ENCODE data around the gene WNT3.
"Not testable (repeated sequence)": the region's sequence is repeated elsewhere in the genome, so short reads cannot be mapped to it uniquely, and the experiment has no call there.

Gene WNT3

DNA sequence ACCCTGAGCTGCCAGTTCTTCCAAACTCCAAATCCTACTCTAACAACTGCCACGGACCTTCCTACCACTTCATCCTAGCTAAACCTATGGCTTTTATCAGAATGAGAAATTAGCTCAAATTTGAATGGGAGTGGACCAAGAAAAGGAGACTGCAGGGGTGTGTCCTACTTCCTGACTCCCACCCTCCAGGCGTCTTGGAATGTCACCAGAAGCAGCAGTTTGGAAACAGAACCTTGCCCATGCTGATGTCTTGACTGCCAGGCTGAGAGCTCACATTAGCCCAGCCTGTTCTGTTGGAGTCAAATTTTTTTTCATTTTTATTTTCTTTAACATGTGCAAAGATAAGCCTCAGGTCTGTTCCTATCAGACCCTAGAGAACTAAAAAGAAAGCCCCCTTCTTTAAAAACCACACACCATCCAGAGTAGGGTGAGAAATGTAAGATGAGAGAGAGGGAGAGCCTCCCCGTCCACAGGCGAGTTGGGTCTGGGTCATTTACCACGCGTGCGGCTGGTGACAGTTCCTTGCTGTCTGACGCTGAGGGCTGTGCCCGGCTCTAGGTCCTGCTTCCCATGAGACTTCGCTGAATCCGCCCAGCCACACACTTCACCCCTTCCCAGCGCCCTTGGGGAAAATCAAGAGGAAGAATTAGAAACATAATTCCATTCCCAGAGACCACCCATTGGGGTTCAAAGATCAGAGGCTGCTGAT, 54.3 kb downstream of the WNT3 start:
- no peak for DNase-seq

DNA sequence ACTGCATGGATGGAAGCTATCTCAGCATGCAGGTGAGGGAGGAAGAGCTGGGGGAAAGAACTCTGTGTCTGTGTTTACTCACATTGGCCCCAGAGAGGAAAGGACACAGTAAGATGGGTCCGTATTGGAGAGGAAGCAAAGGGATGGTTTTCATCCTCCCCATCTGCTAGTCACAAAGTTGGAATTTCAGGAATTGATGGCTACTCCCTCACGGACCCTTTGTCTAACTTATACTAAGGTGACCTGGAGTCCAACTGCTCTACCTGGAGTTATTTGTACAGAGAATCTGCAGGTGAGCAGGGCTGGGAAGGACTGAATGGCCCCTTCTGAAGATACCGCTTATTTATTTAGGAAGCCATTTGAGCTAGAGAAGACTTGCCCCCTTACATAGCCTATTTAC, 55.1 kb downstream of the WNT3 start:
- no peak for DNase-seq

- DNase-seq = no peak
Observed at GRCh38 chr17:46759141-46759540, 59.4 kb downstream of the WNT3 start.

DNA sequence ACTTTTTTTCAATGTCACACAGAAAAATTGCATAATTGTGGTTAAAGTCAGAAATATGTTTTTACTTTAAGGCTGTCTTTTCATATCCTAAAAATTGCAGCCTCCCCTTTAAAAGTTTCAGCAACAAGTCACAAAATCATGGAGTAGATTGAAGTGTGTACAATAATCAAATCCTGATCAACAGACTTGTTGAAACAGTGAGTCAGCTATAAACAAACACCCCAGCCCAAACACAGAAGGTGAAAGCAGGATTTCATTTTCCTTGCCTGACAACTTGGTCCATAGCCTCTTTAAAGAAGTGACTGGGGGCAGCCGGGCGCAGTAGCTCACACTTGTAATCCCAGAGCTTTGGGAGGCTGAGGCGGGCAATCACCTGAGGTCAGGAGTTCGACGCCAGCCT, 59.9 kb downstream of the WNT3 start:
- no peak for DNase-seq

GRCh38 chr17:46757588-46757987, 60.9 kb downstream of the WNT3 start:
- not testable (repeated sequence) for DNase-seq

DNA sequence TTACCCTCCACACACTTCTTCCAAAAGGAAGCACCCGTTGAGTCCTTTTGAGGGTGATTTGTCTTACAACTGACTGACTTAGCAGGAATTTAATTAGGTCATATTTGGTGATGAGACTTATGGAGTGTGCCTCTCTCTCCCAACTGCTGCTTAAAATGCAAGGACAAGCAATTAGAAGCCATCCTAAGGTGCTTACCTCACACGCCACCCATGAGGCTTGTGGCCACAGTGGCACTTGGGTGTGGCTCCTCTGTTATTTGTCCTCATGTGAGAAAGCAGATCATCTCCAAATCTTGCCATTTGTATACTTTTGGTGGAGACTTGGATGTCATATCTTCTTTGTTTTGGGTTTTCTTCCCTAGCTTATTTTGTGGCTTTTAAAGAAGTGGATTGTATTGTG, 61.6 kb downstream of the WNT3 start:
- DNase-seq = no peak

GRCh38 chr17:46756081-46756735, 62.3 kb downstream of the WNT3 start:
- DNase-seq = no peak

DNA sequence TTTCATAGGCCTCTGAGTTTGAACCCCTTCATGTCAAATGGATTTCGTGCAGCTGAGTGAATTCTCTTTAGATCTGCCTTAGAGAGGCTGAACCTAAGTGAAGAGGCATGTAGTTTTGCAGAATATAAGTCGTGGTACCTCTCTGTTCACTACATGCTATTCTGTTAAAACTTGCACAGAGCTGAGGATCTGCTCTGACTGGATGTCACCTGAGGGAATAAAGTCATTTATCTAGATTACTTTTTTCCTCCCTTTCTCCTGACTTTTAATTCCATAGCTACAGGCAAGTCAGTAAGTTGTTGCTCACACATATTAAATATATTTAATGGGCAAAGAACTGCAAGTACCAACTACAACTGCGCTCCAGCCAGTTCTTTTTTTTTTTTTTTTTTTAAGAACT, 64.7 kb downstream of the WNT3 start:
- no peak for DNase-seq

DNA sequence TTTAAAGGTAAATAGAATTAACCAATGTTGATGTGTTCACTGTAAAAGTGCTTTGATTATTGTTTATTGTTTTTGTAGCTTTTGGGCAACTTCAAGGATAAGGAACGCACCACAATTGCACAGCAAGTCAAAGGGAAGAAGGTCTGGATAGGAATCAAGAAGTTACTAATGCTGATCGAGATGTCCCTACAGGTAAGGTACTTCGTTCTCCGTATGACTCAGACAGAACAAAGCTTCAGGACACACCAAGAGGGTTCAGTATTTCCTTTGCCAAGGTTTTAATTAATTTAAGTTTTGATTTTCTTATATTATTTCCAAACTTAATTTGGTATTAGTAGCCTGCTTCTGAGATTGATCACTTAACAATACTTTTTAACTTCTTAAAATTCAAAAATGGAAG, 67.1 kb downstream of the WNT3 start:
- no peak for DNase-seq

DNA sequence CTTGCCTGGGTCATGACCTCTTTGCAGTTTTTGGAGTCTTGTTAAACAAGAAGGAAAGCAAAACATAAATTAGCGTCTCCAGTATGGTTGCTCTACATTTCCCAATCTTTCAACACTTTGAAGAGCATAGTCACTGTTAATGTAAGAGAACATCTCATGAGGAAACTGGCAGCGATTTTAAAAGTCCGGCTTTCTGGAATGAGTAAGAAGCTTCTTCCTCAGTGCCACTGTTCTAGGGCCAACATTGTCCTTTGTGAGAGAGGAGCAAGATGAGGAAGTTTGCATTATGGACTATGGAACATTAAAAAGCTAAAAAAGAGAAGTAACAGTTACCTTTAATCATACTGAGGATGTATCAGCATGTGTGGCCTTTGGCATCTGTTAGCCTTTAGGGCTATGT, 73.1 kb downstream of the WNT3 start:
- peak; percentile 4 for DNase-seq

DNA sequence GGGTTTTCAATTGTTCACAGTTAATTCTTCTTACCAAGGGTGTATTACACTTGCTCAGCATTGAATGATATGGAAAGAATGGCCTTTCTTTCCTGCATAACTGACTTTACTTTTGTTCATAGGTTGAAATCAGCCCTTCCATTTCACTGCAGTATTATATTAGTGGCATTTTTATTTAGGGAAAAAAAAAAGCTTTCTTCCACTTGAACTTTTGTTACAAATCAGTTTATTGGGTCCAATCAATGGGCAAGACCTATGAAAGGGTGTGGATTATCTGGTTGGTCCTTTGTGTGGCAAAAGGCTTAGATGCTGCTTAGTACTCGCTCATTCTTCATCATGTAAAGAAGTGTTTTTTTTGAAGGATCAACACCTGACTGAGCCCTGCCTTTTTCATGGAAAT, 74.1 kb downstream of the WNT3 start:
- no peak for DNase-seq

DNA sequence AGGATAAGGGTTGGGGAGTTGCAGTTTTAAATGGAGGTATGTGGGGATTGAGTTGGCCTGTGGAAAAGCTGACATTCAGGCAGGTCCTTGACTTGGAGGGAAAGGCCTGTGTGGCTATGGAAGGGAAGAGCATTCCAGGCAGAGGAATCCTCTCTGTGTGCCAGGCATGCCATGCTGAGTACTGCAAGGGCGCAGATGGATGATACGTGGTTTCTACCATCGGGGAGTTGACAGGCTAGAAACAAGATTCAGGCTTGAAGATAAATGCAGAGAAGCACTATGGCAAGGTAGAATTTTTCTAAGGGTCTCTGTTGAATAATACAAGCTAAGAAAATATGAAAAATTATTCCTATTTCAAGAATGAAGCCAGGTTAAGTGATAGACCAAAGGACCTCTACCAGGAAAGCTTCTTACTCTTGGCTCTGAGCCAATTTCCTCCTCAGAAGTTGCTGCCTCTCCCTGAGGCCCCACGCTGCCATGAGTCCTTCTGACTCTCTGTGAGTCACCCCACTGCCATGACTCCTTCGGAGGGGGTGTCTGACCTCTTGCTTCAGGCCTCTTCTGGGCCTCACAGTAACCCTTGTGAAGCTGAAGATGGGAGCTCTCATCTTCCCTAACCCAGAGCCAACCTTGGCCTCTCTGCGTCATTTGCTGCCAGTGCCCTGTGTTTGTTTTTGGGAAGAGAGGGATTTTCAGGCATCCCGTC, 75.8 kb downstream of the WNT3 start:
- peak; percentile 8 for DNase-seq

GRCh38 chr17:46741122-46741730, 77.3 kb downstream of the WNT3 start:
- no peak for DNase-seq

DNA sequence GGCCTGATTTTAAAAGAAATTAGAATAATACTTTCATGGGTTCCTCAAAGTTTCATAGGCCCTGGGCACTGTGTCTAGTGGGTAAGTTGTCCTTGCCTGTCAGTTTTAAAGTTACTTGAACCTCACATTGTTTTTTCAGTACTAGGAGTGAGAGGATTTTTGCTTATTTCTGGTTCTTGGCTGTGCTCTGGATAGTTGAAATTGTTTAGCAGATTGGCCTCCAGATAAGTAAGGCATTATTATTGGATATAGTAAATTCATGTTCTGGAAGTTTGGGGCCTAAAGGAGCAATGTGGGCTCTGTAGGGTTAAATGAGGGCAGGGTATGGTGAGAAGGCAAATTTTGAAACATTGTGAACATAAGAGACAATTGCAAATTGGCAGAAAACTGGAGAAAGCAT, 78.5 kb downstream of the WNT3 start:
- DNase-seq = no peak

- no peak for DNase-seq
Observed at GRCh38 chr17:46738544-46738943, 79.9 kb downstream of the WNT3 start.

DNA sequence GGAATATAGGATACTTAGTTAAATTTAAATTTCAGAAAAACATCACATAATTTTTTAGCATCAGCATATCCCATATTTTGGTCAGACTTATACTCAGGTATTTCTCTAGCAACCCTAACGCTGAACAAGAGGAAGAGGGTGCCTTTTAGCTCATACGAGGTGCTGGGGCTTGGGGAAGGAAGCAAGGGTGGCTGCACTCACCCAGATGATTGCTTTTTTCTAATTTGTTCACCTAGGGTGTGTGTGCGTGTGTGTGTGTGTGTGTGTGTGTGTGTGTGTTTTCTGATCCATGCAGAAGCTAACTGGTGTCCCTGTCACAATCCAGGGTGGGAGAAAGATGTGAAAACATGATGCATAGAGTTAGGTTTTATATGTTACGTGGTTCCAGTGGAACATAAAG, 81.2 kb downstream of the WNT3 start:
- DNase-seq = no peak

DNA sequence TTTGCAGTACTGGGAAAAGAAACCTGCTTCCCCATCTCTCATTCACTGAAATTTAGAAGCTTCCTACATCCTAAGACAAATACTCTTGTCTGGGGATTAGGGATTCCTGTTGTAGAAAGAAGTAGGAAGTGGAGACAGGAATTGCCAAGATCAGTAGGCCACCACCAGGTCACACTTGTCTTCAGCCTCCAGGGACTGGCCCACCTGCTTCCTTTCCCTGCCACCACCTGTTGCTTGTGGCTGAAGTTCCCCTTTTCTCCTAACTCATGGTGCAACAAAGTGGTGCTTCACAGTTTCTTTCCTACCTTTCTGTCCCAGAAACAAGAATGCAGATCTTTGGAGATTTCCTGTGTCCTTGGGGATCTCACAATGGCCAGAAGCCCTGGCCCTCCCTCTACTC, 82.4 kb downstream of the WNT3 start:
- peak; percentile 17 for DNase-seq

DNA sequence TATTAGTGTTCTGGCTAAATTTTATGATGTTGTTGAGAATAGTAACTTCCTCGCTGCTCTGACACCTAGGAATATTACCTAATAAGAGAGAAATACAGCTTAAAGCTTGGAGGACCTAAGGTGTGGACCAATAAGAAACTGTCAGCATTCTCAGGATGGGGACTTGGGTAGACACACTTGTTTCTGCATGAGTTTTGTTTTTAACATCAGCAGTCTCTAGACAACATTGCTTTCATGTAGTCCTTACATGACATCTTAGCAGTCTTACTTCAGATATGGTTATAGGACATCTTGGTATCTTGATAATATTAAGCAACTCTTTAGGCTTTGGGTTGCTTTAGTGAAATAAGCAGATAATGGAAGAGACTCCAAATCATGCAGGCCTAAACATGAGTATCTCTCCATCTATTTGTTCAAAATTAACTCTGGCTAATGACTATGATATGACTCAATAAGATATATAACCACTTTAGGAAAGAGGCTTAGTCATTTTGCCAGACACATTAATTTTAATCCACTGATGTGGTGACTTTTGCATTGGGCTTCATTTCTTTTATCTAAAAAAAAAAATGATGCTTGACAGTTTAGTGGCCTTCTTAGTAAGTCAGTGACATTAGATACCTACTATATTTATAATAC, 84.5 kb downstream of the WNT3 start:
- DNase-seq = no peak

- no peak for DNase-seq
Observed at GRCh38 chr17:46732754-46733398, 85.6 kb downstream of the WNT3 start.

DNA sequence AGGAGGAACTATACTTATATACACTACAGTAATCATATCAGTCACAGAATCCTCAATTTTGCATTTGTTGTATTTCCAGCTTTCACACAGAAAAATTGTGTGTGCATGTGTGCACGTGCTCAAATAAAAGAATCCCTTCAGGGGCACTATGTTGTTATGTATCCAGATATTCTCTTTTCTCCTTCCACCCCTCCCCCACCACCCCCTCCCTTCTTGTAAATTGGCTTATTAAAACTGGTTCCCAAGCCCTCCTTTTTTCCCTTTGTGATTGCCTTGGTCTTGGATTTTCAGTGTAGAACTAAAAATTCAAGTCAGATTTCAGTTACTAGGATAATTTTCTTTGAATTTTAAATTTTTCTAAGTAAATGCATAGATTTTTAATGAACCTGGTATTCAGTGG, 86.3 kb downstream of the WNT3 start:
- DNase-seq = no peak

DNA sequence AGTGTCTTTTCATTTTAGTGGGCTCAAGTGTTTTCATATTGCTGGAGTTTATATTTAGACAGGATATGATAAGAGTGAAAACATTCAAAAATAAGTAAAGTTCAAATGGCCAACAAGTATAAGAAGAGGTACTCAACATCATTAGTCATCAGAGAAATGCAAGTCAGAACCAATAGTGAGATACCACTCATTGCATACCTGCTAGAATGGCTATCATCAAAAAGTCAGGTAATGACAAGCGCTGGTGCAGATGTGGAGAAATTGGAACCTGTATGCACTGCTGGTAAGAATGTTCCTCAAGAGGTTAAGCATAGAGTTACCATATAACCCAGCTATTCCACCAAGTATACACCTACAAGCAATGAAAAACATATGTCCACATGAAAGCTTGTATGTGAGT, 87.8 kb downstream of the WNT3 start:
- no peak for DNase-seq

DNA sequence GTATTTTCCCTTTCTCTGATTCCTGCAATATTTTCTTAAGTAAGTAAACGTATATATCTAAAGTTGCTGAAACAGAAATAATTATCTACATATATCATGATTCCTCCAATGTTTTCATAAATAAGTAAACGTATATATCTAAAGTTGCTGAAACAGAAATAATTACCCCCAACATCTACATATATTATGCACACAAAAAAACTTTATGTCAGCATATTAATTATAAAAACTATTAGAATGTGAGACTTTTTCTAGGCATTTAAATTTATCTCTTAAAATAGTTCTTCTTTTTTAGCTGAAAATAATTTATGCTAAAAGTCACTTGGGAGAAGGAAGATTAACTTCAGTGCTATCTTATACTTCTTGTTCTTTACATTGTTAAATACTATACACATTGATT, 88.5 kb downstream of the WNT3 start:
- DNase-seq = no peak
